GM23338 (cell line): ENCODE measurements around the gene CACNA1G. TPM values are rescaled to one million over a fixed set of nuclear protein-coding genes. Genes with fewer than 3 reads are reported as not detected.
A peak's percentile ranks its signal among the peaks of the same experiment; 100 is the strongest.

ENCODE experiments used
- ATAC-seq: fragments of 200-7000 bp; cut with Tn5 transposase; 3 replicates; pipeline ENCODE4 v1.9.1; 2020
- DNase-seq: peaks from one replicate; pipeline ENCODE4 v3.0.0-alpha.2; 2015; ENCODE audit warnings: low spot score
- H2AFZ ChIP-seq: fragments of 200-600 bp; sonication (generic); 2 replicates; pipeline ENCODE4 v1.8.0; 2016; ENCODE audit warnings: antibody characterized with exemption, mild to moderate bottlenecking, moderate library complexity
- H3F3A ChIP-seq: fragments of 200-600 bp; sonication (generic); replicated peaks from 2 replicates; pipeline ENCODE4 v1.8.0; 2017; ENCODE audit warnings: antibody characterized with exemption, mixed run types, low read depth
- H3K27ac ChIP-seq: fragments of 200-600 bp; sonication (generic); 2 replicates; pipeline ENCODE4 v1.6.1; 2016; ENCODE audit warnings: low read depth
- H3K27me3 ChIP-seq: fragments of 200-600 bp; sonication (generic); 2 replicates; pipeline ENCODE4 v1.8.0; 2016; ENCODE audit warnings: mild to moderate bottlenecking, mixed run types, moderate library complexity; ENCODE audit not compliant: insufficient read depth
- H3K36me3 ChIP-seq: fragments of 200-600 bp; sonication (generic); 2 replicates; pipeline ENCODE4 v1.8.0; 2016; ENCODE audit warnings: mild to moderate bottlenecking; ENCODE audit not compliant: insufficient read depth
- H3K4me1 ChIP-seq: fragments of 200-600 bp; sonication (generic); 2 replicates; pipeline ENCODE4 v1.8.0; 2016; ENCODE audit warnings: mild to moderate bottlenecking, moderate library complexity; ENCODE audit not compliant: insufficient read depth
- H3K4me2 ChIP-seq: fragments of 200-600 bp; sonication (generic); 2 replicates; pipeline ENCODE4 v1.7.1; 2017; ENCODE audit warnings: mixed run types
- H3K4me3 ChIP-seq: fragments of 200-600 bp; sonication (generic); 2 replicates; pipeline ENCODE4 v1.6.1; 2016; ENCODE audit warnings: mixed run types
- H3K79me2 ChIP-seq: fragments of 200-600 bp; sonication (generic); replicated peaks from 2 replicates; pipeline ENCODE4 v1.8.0; 2017; ENCODE audit warnings: mild to moderate bottlenecking; ENCODE audit not compliant: insufficient read depth
- H3K9me2 ChIP-seq: fragments of 200-600 bp; sonication (generic); 2 replicates; pipeline ENCODE4 v1.8.0; 2017; ENCODE audit not compliant: insufficient read depth
- H4K20me1 ChIP-seq: fragments of 200-600 bp; sonication (generic); replicated peaks from 2 replicates; pipeline ENCODE4 v1.8.0; 2017; ENCODE audit warnings: mild to moderate bottlenecking; ENCODE audit not compliant: insufficient read depth
- H3K27ac Mint-ChIP-seq: 2 replicates; pipeline ENCODE4 v1.8.0; 2020; ENCODE audit warnings: inconsistent platforms, mild to moderate bottlenecking, moderate library complexity, mixed read lengths
- H3K27me3 Mint-ChIP-seq: 3 replicates; pipeline ENCODE4 v1.8.0; 2022; ENCODE audit warnings: low read depth, mild to moderate bottlenecking, moderate library complexity, mixed read lengths, inconsistent platforms; ENCODE audit not compliant: insufficient read depth, poor library complexity
- H3K36me3 Mint-ChIP-seq: 3 replicates; pipeline ENCODE4 v1.8.0; 2021; ENCODE audit warnings: low read depth, mild to moderate bottlenecking, inconsistent platforms, moderate library complexity, mixed read lengths
- H3K4me1 Mint-ChIP-seq: 3 replicates; pipeline ENCODE4 v1.8.0; 2020; ENCODE audit warnings: mild to moderate bottlenecking, inconsistent platforms, mixed read lengths
- H3K4me3 Mint-ChIP-seq: 3 replicates; pipeline ENCODE4 v1.8.0; 2021; ENCODE audit warnings: moderate library complexity, mild to moderate bottlenecking, inconsistent platforms, mixed read lengths
- H3K9me3 Mint-ChIP-seq: 3 replicates; pipeline ENCODE4 v1.8.0; 2020; ENCODE audit warnings: moderate library complexity, mild to moderate bottlenecking, inconsistent platforms, mixed read lengths
- CREB1 ChIP-seq: fragments of 250-450 bp; sonication (Bioruptor Pico); IDR thresholded peaks from 2 replicates; pipeline ENCODE4 v1.5.0; 2020; ENCODE audit warnings: low read depth, mild to moderate bottlenecking, moderate library complexity
- CTCF ChIP-seq, 2 experiments: fragments of 200-600 bp in 1 of 2; sonication (generic) in 1 of 2; conservative IDR thresholded peaks; 2 replicates each; pipeline versions ENCODE4 v1.5.1 to v1.6.1; 2016 to 2017; ENCODE audit warnings: antibody characterized with exemption in 2 of 2, low read depth in 2 of 2, mild to moderate bottlenecking in 2 of 2, moderate library complexity in 1 of 2
- ETS1 ChIP-seq: IDR thresholded peaks from 2 replicates; pipeline ENCODE4 v1.6.1; 2016; ENCODE audit warnings: antibody characterized with exemption
- EZH2 ChIP-seq: fragments of 200-600 bp; sonication (generic); IDR thresholded peaks from one replicate; pipeline ENCODE4 v1.8.0; 2017; ENCODE audit warnings: antibody characterized with exemption, mild to moderate bottlenecking, low read depth; ENCODE audit not compliant: unreplicated experiment
- EZH2phosphoT487 ChIP-seq: fragments of 200-600 bp; sonication (generic); IDR thresholded peaks from one replicate; pipeline ENCODE4 v1.8.1; 2018; ENCODE audit warnings: antibody characterized with exemption; ENCODE audit not compliant: unreplicated experiment
- JUNB ChIP-seq: IDR thresholded peaks from one replicate; pipeline ENCODE4 v1.6.1; 2016; ENCODE audit warnings: antibody characterized with exemption; ENCODE audit not compliant: unreplicated experiment
- NANOG ChIP-seq: IDR thresholded peaks from 2 replicates; pipeline ENCODE4 v1.6.1; 2016; ENCODE audit warnings: antibody characterized with exemption, borderline replicate concordance
- POLR2AphosphoS5 ChIP-seq: IDR thresholded peaks from 2 replicates; pipeline ENCODE4 v1.6.1; 2016; ENCODE audit warnings: antibody characterized with exemption, low read depth
- REST ChIP-seq: IDR thresholded peaks from one replicate; pipeline ENCODE4 v1.6.1; 2018; ENCODE audit warnings: antibody characterized with exemption; ENCODE audit not compliant: unreplicated experiment
- ZNF114 ChIP-seq: fragments of 250-450 bp; sonication (Bioruptor Pico); IDR thresholded peaks from 2 replicates; pipeline ENCODE4 v1.5.0; 2020; ENCODE audit warnings: mild to moderate bottlenecking, moderate library complexity
- ZNF331 ChIP-seq: fragments of 250-450 bp; sonication (Bioruptor Pico); IDR thresholded peaks from 2 replicates; pipeline ENCODE4 v1.5.0; 2020; ENCODE audit warnings: low read depth, mild to moderate bottlenecking, moderate library complexity
- polyA plus RNA-seq: library from polyadenylated mRNA; unstranded; fragments of >200 nt; fragmentation: Nextera tagmentation; extraction: Ambion mirVana; gene quantifications from 2 replicates; pipeline ENCODE4 v1.2.1, GENCODE V29; 2016
- total RNA-seq: library from RNA; depleted of rRNA; stranded (reverse); fragments of >200 nt; shearing (Covaris generic); gene quantifications from 2 replicates; pipeline ENCODE4 v1.2.3, GENCODE V29; 2014

Gene CACNA1G
- total and polyA plus RNA-seq, 2 experiments from 2014 or later, result 1.4 to 5.1 TPM

- TF ChIP-seq REST, result no peak
- TF ChIP-seq EZH2phosphoT487, result no peak
- no peak for TF ChIP-seq ETS1
- no peak for TF ChIP-seq EZH2
Observed at GRCh38 chr17:50522766-50523165, 37.7 kb upstream of the CACNA1G start (continued).

GRCh38 chr17:50523208-50523607, 37.3 kb upstream of the CACNA1G start:
- H3K79me2 ChIP-seq, result no peaks in the 10 kb centered on the region
- ATAC-seq, result no peak
- Mint-ChIP-seq H3K27me3 (peaks cover 9% of the 10 kb centered on the region), H3K4me3 (no peak overlapping the region), H3K36me3 (no peaks in the 10 kb centered on the region), H3K27ac (no peak overlapping the region), H3K4me1 (peaks cover 9% of the 10 kb centered on the region), H3K9me3 (no peaks in the 10 kb centered on the region)
- no peaks in the 10 kb centered on the region for H3K9me2 ChIP-seq
- TF ChIP-seq ZNF331 (CRISPR knock-in tag) (no peak), POLR2AphosphoS5 (no peak), CTCF (conservative IDR thresholded peaks at IDR 0.05; ENCODE audit: low read depth in 2 of 2) (0 out of 4 replicates have a peak, but pooled peaks of 1 of the 2 experiments have one; percentile 10)
- H3F3A ChIP-seq, result no peaks in the 10 kb centered on the region
- no peak for DNase-seq
- H3K4me1 ChIP-seq, result no peaks in the 10 kb centered on the region
- H4K20me1 ChIP-seq, result no peaks in the 10 kb centered on the region
- no peak overlapping the region for H3K27ac ChIP-seq
- H2AFZ ChIP-seq, result no peak overlapping the region
- H3K4me2 ChIP-seq, result no peak overlapping the region
- no peaks in the 10 kb centered on the region for H3K27me3 ChIP-seq
- H3K4me3 ChIP-seq, result no peak overlapping the region
- no peaks in the 10 kb centered on the region for H3K36me3 ChIP-seq

GRCh38 chr17:50524838-50525237, 35.7 kb upstream of the CACNA1G start:
- Histone ChIP-seq H3K36me3 (no peaks in the 10 kb centered on the region), H3K79me2 (no peaks in the 10 kb centered on the region), H3K4me1 (no peaks in the 10 kb centered on the region), H3F3A (no peaks in the 10 kb centered on the region), H3K9me2 (peaks cover under 1% of the 10 kb centered on the region; the same call in 1 of the 2 replicates), H3K27me3 (no peaks in the 10 kb centered on the region), H3K4me2 (no peak overlapping the region), H4K20me1 (no peaks in the 10 kb centered on the region), H3K4me3 (no peak overlapping the region), H3K27ac (no peak overlapping the region), H2AFZ (no peak overlapping the region)
- Mint-ChIP-seq H3K4me3 (no peak overlapping the region), H3K36me3 (no peaks in the 10 kb centered on the region; the same call in 2 of the 3 replicates), H3K4me1 (peaks cover 3% of the 10 kb centered on the region; the same call in 1 of the 3 replicates), H3K27ac (no peak overlapping the region), H3K9me3 (no peaks in the 10 kb centered on the region), H3K27me3 (peaks cover 7% of the 10 kb centered on the region)
- DNase-seq, result no peak
- ATAC-seq, result no peak
- TF ChIP-seq CTCF (conservative IDR thresholded peaks at IDR 0.05; ENCODE audit: low read depth in 2 of 2) (no peak), ZNF331 (CRISPR knock-in tag) (no peak), EZH2phosphoT487 (no peak), EZH2 (no peak), ETS1 (no peak), NANOG (no peak), JUNB (no peak), CREB1 (CRISPR knock-in tag) (no peak), ZNF114 (CRISPR knock-in tag) (no peak)
